NT2/D1 (cell line): ENCODE data around the gene TEX55.
"Not testable (repeated sequence)": the region's sequence is repeated elsewhere in the genome, so short reads cannot be mapped to it uniquely, and the experiment has no call there.

Source experiments
- DNase-seq: peaks from one replicate; pipeline ENCODE4 v3.0.0-alpha.2; 2011; ENCODE audit warnings: low read depth, low spot score
- H3K27me3 ChIP-seq: 2 replicates; pipeline ENCODE4 v1.6.0; 2011; ENCODE audit warnings: mild to moderate bottlenecking; ENCODE audit not compliant: insufficient read length, insufficient read depth
- H3K36me3 ChIP-seq: 2 replicates; pipeline ENCODE4 v1.6.1; 2011; ENCODE audit warnings: mild to moderate bottlenecking, low read length, mixed read lengths; ENCODE audit not compliant: insufficient read depth, insufficient read length
- H3K4me1 ChIP-seq: 2 replicates; pipeline ENCODE4 v1.5.1; 2011; ENCODE audit not compliant: insufficient read depth, insufficient read length
- H3K4me3 ChIP-seq: 2 replicates; pipeline ENCODE4 v1.5.1; 2011; ENCODE audit warnings: low read depth; ENCODE audit not compliant: insufficient read length
- H3K9ac ChIP-seq: 2 replicates; pipeline ENCODE4 v1.6.0; 2011; ENCODE audit warnings: low read depth; ENCODE audit not compliant: insufficient read length
- H3K9me3 ChIP-seq: 2 replicates; pipeline ENCODE4 v1.5.1; 2011; ENCODE audit warnings: mild to moderate bottlenecking, low read length; ENCODE audit not compliant: insufficient read depth
- SUZ12 ChIP-seq: IDR thresholded peaks from 2 replicates; pipeline ENCODE4 v1.6.1; 2011; ENCODE audit not compliant: insufficient read length, insufficient read depth; ENCODE audit errors: extremely low read depth
- YY1 ChIP-seq: IDR thresholded peaks from 2 replicates; pipeline ENCODE4 v1.6.1; 2011; ENCODE audit not compliant: insufficient read length, insufficient read depth
- ZNF274 ChIP-seq: IDR thresholded peaks from 2 replicates; pipeline ENCODE4 v1.6.1; 2011; ENCODE audit warnings: mild to moderate bottlenecking, low read depth, low read length

The TEX55 gene

GRCh38 chr3:119122350-119122749 is 23.6 kb upstream of the TEX55 start:
- DNase-seq, result no peak
- H3K9me3 ChIP-seq, result peaks cover 42% of the 10 kb centered on the region
- no peak overlapping the region for H3K4me3 ChIP-seq
- no peaks in the 10 kb centered on the region for H3K36me3 ChIP-seq
- H3K9ac ChIP-seq, result no peak overlapping the region
- TF ChIP-seq ZNF274 (no peak), YY1 (no peak), SUZ12 (no peak)
- H3K4me1 ChIP-seq, result no peaks in the 10 kb centered on the region
- H3K27me3 ChIP-seq, result no peaks in the 10 kb centered on the region

DNA sequence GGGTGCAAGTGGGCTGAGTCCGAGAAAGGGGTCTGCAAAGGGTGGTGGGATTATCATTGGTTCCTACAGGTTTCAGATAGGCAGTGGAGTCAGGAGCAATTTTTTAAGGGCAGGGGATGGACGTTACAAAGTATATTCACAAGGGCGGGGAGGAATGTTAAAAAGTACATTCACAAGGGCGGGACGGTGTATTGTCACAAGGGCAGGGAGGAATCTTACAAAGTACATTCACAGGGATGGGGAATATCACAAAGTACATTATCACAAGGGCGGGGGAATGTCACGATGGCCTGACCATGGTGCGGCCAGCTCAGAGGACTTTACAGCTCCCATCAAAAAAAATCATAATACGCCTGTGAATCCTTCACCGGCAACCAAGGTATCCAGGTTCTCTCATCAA is 20.6 kb upstream of the TEX55 start:
- no peaks in the 10 kb centered on the region for H3K36me3 ChIP-seq
- no peaks in the 10 kb centered on the region for H3K27me3 ChIP-seq
- no peak overlapping the region for H3K4me3 ChIP-seq
- DNase-seq, result no peak
- H3K4me1 ChIP-seq, result no peaks in the 10 kb centered on the region
- no peak overlapping the region for H3K9ac ChIP-seq
- TF ChIP-seq SUZ12, result no peak
- TF ChIP-seq YY1, result no peak
- no peak for TF ChIP-seq ZNF274
- H3K9me3 ChIP-seq, result peaks cover 12% of the 10 kb centered on the region

DNA sequence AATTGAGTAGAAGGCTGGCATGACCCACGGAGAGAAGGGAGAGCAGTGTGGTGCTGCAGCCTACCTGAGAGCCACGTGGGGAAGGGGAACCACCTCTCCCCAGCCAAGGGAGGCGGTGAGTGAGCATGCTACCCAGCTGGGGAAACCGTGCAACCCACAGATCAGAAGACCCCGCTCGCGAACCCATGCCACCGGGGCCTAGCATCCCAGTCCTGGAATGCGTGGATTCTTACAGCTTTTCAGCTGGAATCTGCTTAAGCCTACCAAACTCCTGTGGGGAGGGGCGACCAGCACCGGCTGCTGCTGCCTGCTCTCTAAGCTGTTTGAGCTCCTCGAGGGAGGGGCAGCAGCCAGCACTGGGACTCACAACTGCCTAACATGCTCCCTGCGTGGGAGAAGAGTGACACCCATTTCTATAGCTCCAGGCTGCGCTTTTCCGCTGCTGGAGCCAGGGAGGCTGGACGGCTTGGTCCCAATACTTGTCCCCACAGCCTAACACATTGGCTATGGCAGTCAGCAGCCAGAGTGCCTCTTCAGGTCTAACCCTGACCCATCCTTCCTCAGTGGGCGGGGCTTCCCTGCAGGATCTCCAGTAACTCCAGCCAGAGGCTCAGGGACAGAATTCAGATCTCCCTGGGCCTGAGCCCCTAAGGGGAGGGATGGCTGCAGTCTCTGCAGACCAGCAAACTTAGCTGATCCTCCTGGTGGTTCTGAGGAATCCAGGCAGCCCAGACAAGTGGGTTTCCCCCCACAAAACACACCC is 20.0 kb upstream of the TEX55 start:
- Histone ChIP-seq H3K4me3 (no peak overlapping the region), H3K9ac (no peak overlapping the region), H3K27me3 (no peaks in the 10 kb centered on the region), H3K36me3 (no peaks in the 10 kb centered on the region), H3K9me3 (peaks cover 6% of the 10 kb centered on the region; the same call in 1 of the 2 replicates), H3K4me1 (no peaks in the 10 kb centered on the region)
- no peak for DNase-seq
- TF ChIP-seq SUZ12 (no peak), YY1 (no peak), ZNF274 (no peak)

DNA sequence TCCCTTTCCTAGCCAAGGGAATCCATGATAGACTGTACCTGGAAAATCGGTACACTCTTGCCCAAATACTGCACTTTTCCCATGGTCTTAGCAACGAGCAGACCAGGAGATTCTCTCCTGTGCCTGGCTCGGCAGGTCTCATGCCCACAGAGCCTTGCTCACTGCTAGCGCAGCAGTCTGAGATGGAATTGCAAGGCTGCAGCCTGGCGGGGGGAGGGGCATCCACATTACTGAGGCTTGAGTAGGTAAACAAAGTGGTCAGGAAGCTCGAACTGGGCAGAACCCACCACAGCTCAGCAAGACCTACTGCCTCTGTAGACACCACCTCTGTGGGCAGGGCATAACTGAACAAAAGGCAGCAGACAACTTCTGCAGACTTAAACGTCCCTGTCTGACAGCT is 15.7 kb upstream of the TEX55 start:
- not testable (repeated sequence) for H3K4me3 ChIP-seq, H3K9ac ChIP-seq, H3K27me3 ChIP-seq, H3K9me3 ChIP-seq, H3K36me3 ChIP-seq, DNase-seq, H3K4me1 ChIP-seq

DNA sequence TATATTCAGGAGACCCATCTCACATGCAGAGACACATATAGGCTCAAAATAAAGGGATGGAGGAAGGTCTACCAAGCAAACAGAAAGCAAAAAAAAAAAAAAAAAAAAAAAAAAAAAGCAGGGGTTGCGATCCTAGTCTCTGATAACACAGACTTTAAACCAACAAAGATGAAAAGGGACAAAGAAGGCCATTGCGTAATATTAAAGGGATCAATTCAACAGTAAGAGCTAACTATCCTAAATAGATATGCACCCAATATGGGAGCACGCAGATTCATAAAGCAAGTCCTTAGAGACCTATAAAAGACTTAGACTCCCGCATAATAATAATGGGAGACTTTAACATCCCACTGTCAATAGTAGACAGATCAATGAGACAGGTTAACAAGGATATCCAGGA is 13.7 kb upstream of the TEX55 start:
- not testable (repeated sequence) for H3K4me3 ChIP-seq, H3K4me1 ChIP-seq, H3K9ac ChIP-seq, H3K27me3 ChIP-seq, DNase-seq, H3K36me3 ChIP-seq, H3K9me3 ChIP-seq

GRCh38 chr3:119139360-119139759 is 6.6 kb upstream of the TEX55 start:
- DNase-seq, H3K4me3 ChIP-seq: not testable (repeated sequence)

DNA sequence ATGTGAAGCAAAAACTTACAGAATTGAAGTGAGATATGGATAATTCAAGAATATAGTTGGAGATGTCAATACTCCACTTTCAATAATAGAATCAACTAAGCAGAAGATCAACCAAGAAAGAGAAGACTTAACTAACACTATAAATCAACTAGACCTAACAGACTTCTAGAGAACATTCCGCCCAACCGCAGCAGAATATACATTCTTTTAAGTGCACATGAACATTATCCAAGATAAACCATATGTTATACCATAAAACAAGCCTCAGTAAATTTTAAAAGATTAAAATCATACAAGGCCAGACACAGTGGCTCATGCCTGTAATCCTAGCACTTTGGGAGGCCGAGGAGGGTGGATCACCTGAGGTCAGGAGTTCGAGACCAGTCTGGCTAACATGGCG is 5.5 kb upstream of the TEX55 start:
- no peaks in the 10 kb centered on the region for H3K9me3 ChIP-seq
- TF ChIP-seq SUZ12 (no peak), ZNF274 (no peak), YY1 (no peak)
- H3K4me1 ChIP-seq, result no peaks in the 10 kb centered on the region
- H3K27me3 ChIP-seq, result no peaks in the 10 kb centered on the region
- no peak overlapping the region for H3K4me3 ChIP-seq
- H3K36me3 ChIP-seq, result no peaks in the 10 kb centered on the region
- no peak for DNase-seq
- H3K9ac ChIP-seq, result no peak overlapping the region

More at GRCh38 chr3:119139360-119139759, 6.6 kb upstream of the TEX55 start:
- H3K27me3 ChIP-seq, H3K4me1 ChIP-seq, H3K36me3 ChIP-seq, H3K9ac ChIP-seq, H3K9me3 ChIP-seq: not testable (repeated sequence)

DNA sequence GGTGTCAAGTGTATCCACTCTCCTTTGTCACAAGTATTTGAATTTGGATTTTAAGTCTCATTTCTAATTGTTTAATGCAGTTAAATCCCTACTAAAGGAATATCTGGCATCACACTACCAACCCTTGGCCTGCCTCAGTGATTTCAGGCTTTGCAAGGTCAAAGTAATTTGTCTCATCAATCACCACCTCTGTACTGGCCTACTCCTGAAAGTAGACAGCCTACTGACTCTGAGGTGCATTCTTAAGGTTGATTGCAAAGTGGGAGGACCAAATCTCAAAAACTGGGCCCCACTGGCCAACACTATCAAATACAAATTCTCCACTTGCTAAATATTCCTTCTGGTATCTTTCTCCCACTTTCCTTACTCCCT is 851 bp upstream of the TEX55 start:
- Histone ChIP-seq H3K27me3 (no peaks in the 10 kb centered on the region), H3K4me3 (no peak overlapping the region), H3K4me1 (no peaks in the 10 kb centered on the region), H3K9me3 (no peaks in the 10 kb centered on the region), H3K9ac (no peak overlapping the region), H3K36me3 (no peaks in the 10 kb centered on the region)
- TF ChIP-seq SUZ12 (no peak), ZNF274 (no peak), YY1 (no peak)
- no peak for DNase-seq
